Activated CD8-positive, alpha-beta memory T cell treated with anti-CD3 and anti-CD28 coated beads, Interleukin-2, amount 10 ng/mL, durations not matched to agents 7 days and 5 days (primary cell): ENCODE results near the gene SCN3B. TPM values are rescaled to one million over a fixed set of nuclear protein-coding genes. Genes with fewer than 3 reads are reported as not detected.
"Not testable (repeated sequence)": the region's sequence is repeated elsewhere in the genome, so short reads cannot be mapped to it uniquely, and the experiment has no call there.

Experiments used
- ATAC-seq: fragments of 150-1000 bp; cut with Tn5 transposase; one replicate; pipeline ENCODE4 v1.10.0; 2021; ENCODE audit warnings: moderate library complexity
- CTCF ChIA-PET: fragments of 350-600 bp; sonication (Branson Sonifier 250); formaldehyde crosslinking; loops from one replicate; lab custom pipeline; 2021; ENCODE audit warnings: antibody characterized with exemption; lab: Charles Lee
- DNase-seq: peaks from one replicate; pipeline ENCODE4 v3.0.0-alpha.2; 2020
- H3K27ac Mint-ChIP-seq: one replicate; pipeline ENCODE4 v1.8.0; 2021; ENCODE audit warnings: mild to moderate bottlenecking, mixed read lengths
- H3K27me3 Mint-ChIP-seq: one replicate; pipeline ENCODE4 v1.8.0; 2021; ENCODE audit warnings: mixed read lengths
- H3K36me3 Mint-ChIP-seq: one replicate; pipeline ENCODE4 v1.8.0; 2021; ENCODE audit warnings: mild to moderate bottlenecking, mixed read lengths
- H3K4me1 Mint-ChIP-seq: one replicate; pipeline ENCODE4 v1.8.0; 2021; ENCODE audit warnings: mixed read lengths
- H3K4me3 Mint-ChIP-seq: one replicate; pipeline ENCODE4 v1.8.0; 2021; ENCODE audit warnings: mild to moderate bottlenecking, moderate library complexity, mixed read lengths
- H3K9me3 Mint-ChIP-seq: one replicate; pipeline ENCODE4 v1.8.0; 2022; ENCODE audit warnings: low read depth, mixed read lengths
- total RNA-seq, 2 experiments: library from RNA; stranded (reverse); gene quantifications; one replicate each; pipeline ENCODE4 v1.2.3, GENCODE V29; 2021

The SCN3B gene
- total RNA-seq, 2 experiments from 2014 or later, result not detected

DNA sequence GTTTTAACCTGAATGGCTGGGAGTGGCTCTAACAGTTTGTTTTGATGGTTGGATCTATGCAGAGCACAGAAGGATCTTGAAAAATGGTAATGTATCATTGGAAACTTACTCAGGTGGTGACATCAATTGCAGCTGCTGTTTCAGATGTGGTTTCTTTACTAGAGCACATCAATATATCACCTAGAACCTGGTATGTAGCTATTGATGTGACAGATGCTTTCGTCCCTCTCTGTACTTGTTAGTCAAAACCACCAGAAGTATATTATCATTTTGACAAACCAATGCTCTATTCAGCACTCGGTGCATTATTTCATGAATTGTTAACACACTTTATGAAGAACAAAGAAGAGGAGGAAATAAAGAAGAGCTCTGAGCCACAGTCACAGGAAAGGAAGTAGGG lies 26.6 kb upstream of the SCN3B start:
- H3K9me3 Mint-ChIP-seq, result no peaks in the 10 kb centered on the region
- peaks cover 2% of the 10 kb centered on the region for H3K4me1 Mint-ChIP-seq
- no peaks in the 10 kb centered on the region for H3K36me3 Mint-ChIP-seq
- no peak for DNase-seq
- peaks cover 50% of the 10 kb centered on the region for H3K27me3 Mint-ChIP-seq
- CTCF ChIA-PET, result interaction anchor here (0.8 kb wide), 1 partner anchor 31 kb away, joined by 3 read pairs; no protein-coding TSS in a partner anchor
- H3K4me3 Mint-ChIP-seq, result no peak overlapping the region
- ATAC-seq, result no peak
- no peak overlapping the region for H3K27ac Mint-ChIP-seq

DNA sequence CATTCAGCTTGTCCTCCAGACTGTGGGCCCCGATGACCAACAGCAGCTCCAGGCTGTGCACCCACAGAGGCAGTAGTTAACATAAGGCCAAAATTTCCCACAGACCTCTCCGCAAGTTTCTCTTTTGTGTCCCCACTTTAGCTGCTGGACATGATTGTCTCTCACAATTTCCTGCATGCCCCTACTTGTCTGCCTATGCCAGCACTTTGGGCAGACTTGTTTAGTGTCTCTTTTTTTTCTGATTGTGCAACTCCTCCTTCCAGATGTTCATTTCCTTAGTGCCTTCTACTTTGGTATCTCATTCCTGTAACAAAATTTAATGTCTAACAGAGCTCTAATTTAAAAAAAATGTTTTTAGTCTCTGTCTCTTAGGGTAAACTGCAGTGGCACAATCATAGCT lies 23.8 kb upstream of the SCN3B start:
- CTCF ChIA-PET, result interaction anchor here (1.3 to 1.4 kb wide), 2 partner anchors 29 to 38 kb away, joined by 3 to 4 read pairs; no protein-coding TSS in a partner anchor
- Mint-ChIP-seq H3K9me3 (no peaks in the 10 kb centered on the region), H3K4me1 (peaks cover 2% of the 10 kb centered on the region), H3K27ac (no peak overlapping the region), H3K4me3 (no peak overlapping the region), H3K27me3 (peaks cover 38% of the 10 kb centered on the region), H3K36me3 (no peaks in the 10 kb centered on the region)
- DNase-seq (no peak), ATAC-seq (no peak)

DNA sequence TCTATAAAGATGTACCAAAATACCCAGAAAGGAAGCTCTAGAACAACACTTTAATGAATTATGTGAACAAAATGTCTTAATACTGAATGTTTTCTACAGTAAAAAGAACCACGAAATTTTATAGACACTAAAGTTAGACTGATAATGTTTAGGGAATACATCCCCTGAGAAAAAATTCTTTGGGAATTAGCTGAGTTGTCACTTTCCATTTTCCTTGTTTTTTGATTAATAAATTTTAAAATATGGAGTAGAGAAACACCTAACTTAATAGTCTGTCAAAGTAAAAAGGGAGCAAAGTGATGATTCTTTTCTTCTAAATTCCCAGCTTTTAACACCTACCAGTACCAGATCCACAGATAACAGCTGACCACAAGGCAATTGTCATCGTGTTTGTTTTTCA lies 23.1 kb upstream of the SCN3B start:
- peaks cover 32% of the 10 kb centered on the region for H3K27me3 Mint-ChIP-seq
- H3K36me3 Mint-ChIP-seq, result no peaks in the 10 kb centered on the region
- H3K27ac Mint-ChIP-seq, result no peak overlapping the region
- no peak for DNase-seq
- CTCF ChIA-PET, result interaction anchor here (0.5 to 1.4 kb wide), 4 partner anchors 30 to 340 kb away, joined by 3 to 4 read pairs (median 3); no protein-coding TSS in a partner anchor
- no peaks in the 10 kb centered on the region for H3K9me3 Mint-ChIP-seq
- H3K4me1 Mint-ChIP-seq, result peaks cover 2% of the 10 kb centered on the region
- no peak for ATAC-seq
- H3K4me3 Mint-ChIP-seq, result no peak overlapping the region

DNA sequence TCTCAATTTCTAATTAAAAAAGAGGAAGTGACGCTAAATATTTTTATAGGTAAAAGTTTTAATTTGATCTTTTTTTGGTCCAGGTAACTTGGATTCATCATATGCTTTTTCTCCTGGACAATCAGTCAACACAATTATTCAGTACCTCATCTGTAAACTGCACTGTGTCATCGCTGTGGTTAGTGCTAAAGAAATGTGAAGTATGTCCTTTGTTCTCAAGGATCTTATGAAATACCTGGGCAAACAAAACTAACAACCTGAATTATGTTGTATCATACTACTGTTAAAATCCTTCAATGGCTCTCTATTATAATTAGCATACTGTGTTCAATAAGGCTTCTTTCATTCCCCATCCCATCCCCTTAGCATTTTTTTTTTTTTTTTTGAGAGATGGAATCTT lies 19.9 kb upstream of the SCN3B start:
- H3K36me3 Mint-ChIP-seq, result no peaks in the 10 kb centered on the region
- CTCF ChIA-PET, result no interaction called here
- no peak for ATAC-seq

DNA sequence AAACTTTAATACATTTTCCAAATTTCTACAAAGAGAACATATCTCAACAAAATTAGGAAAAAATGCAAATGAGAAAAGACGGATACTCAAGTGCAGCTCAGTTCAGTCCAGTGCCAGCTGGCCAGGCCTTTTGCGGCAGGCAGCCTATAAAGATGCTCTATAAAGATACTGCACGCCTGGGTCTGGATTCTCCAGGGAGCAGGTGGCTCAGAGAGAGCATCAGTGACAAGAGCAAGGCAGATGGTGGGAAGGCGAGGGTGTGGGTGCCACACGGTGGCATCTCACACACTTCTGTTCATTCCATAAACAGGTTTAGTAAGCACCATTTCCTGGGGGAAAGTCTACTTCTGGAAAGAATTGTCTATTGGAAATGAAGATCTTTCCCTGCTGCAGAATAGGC lies 18.1 kb upstream of the SCN3B start:
- no peak overlapping the region for H3K27ac Mint-ChIP-seq
- no peaks in the 10 kb centered on the region for H3K36me3 Mint-ChIP-seq
- H3K4me1 Mint-ChIP-seq, result no peaks in the 10 kb centered on the region
- DNase-seq (no peak), ATAC-seq (no peak)
- H3K27me3 Mint-ChIP-seq, result peaks cover 17% of the 10 kb centered on the region
- no peak overlapping the region for H3K4me3 Mint-ChIP-seq
- CTCF ChIA-PET, result interaction anchor here (1.0 to 1.4 kb wide), 2 partner anchors 32 to 34 kb away, joined by 3 read pairs; no protein-coding TSS in a partner anchor
- no peaks in the 10 kb centered on the region for H3K9me3 Mint-ChIP-seq

More for the DNA sequence above, 19.9 kb upstream of the SCN3B start:
- Mint-ChIP-seq H3K27ac (no peak overlapping the region), H3K9me3 (no peaks in the 10 kb centered on the region), H3K27me3 (peaks cover 28% of the 10 kb centered on the region), H3K4me1 (no peaks in the 10 kb centered on the region), H3K4me3 (no peak overlapping the region)
- no peak for DNase-seq

DNA sequence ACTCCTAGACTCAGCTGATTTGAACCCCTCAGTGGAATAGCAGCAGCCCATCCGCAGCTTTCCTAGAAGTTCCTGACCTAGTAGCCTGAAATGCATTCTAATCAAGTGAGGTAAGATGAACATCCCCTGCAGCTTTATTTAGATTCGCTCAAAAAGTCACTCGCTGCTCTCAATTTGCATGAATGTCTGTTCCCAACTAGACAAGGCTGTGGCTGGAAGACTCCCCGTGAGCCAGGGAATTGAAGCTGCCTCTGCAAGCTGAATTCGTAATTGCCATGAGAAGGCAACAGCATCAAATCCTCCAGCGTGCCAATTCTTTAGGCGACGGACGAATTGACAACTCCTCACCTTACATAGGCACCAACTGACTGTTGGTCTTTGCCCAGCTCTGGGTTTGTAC lies 17.1 kb upstream of the SCN3B start:
- CTCF ChIA-PET, result interaction anchor here (1.0 to 1.7 kb wide), 3 partner anchors 31 to 40 kb away, joined by 3 to 4 read pairs (median 3); no protein-coding TSS in a partner anchor
- Mint-ChIP-seq H3K36me3 (no peaks in the 10 kb centered on the region), H3K9me3 (no peaks in the 10 kb centered on the region), H3K4me3 (no peak overlapping the region), H3K27ac (no peak overlapping the region), H3K4me1 (no peaks in the 10 kb centered on the region), H3K27me3 (peaks cover 18% of the 10 kb centered on the region)
- no peak for DNase-seq
- no peak for ATAC-seq

DNA sequence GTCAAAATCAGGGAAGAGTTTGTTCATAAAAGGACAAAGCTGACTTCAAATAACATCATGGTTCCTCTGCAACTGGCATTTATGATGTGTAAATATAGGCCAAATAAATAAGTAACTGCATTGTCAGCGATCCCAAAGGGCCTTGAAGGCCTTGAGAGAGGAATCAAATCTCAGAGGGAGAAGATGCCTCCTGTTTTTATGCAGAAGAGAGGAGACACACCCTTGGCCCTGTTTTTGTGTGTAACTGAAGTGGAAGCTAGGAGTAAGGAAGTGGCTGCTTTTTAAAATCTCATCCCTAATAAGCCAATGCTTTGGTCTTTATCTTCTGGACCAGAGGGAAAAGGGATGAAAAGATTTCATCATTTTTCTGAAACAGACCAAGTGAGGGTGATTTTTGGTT lies 15.7 kb upstream of the SCN3B start:
- H3K27ac Mint-ChIP-seq, result no peak overlapping the region
- ATAC-seq (no peak), DNase-seq (no peak)
- CTCF ChIA-PET, result no interaction called here
- H3K27me3 Mint-ChIP-seq, result peaks cover 17% of the 10 kb centered on the region
- H3K9me3 Mint-ChIP-seq, result no peaks in the 10 kb centered on the region
- no peaks in the 10 kb centered on the region for H3K36me3 Mint-ChIP-seq
- no peaks in the 10 kb centered on the region for H3K4me1 Mint-ChIP-seq
- H3K4me3 Mint-ChIP-seq, result no peak overlapping the region

DNA sequence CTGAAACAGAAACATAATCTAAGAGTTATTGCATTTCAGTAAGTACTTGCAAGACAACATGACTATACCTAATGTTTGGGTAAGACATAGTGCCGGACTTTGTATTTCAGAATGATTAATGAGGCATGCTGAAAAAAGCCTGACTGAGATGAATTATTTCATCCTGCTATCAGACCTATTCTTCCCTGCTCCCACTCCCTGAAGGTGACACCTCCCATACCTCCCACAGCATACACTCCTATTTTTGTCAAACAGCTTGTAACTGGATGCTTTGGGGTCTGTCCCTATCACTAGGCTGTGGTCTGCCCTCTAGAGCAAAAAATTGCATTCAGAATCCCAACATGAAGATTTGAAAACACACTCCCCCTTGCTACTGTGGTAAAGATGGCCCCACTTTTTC lies 10.9 kb upstream of the SCN3B start:
- Mint-ChIP-seq H3K27me3 (peaks cover 15% of the 10 kb centered on the region), H3K36me3 (no peaks in the 10 kb centered on the region), H3K9me3 (peaks cover 5% of the 10 kb centered on the region), H3K4me3 (no peak overlapping the region), H3K4me1 (peaks cover 2% of the 10 kb centered on the region), H3K27ac (no peak overlapping the region)
- CTCF ChIA-PET, result no interaction called here
- ATAC-seq (no peak), DNase-seq (no peak)

DNA sequence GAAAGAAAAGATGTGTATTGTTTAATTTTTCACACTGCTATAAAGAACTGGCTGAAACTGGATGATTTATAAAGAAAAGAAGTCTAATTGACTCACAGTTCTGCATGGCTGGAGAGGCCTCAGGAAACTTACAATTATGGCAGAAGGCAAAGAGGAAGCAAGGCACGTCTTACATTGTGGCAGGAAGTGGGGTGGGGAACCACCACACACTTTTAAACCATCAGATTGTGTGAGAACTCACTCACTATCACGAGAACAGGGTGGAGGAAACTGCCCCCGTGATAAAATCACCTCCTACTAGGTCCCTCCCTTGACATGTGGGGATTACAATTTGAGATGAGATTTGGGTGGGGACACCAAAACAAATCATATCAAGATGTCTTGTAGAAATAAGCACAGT lies 5.5 kb upstream of the SCN3B start:
- H3K27ac Mint-ChIP-seq, CTCF ChIA-PET, H3K36me3 Mint-ChIP-seq, H3K4me3 Mint-ChIP-seq: not testable (repeated sequence)
- peaks cover 19% of the 10 kb centered on the region for H3K4me1 Mint-ChIP-seq
- peaks cover 14% of the 10 kb centered on the region for H3K9me3 Mint-ChIP-seq
- ATAC-seq (peak; percentile 78), DNase-seq (peak; percentile 79)
- H3K27me3 Mint-ChIP-seq, result peaks cover 14% of the 10 kb centered on the region

DNA sequence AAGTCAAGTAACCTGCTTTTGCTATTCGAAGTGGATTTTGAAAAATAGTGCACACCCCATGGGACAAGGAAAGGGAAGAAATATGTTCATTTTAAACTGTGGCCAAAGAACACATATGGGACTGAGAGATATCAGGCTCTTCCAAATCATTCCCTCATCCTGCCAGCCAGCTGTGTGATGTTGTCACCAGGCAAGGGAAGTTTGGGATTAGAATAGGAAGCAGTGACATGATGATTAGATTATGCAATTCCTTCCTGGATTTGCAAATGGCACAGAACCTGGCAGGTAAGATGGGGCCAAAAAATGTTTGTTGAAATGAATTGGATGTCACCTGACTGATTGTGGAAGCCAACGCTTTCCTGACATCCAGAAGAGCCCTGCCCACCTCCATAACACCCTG lies 4.9 kb upstream of the SCN3B start:
- CTCF ChIA-PET, result no interaction called here
- Mint-ChIP-seq H3K27ac (no peak overlapping the region), H3K9me3 (peaks cover 14% of the 10 kb centered on the region), H3K4me1 (peaks cover 21% of the 10 kb centered on the region), H3K27me3 (peaks cover 18% of the 10 kb centered on the region), H3K4me3 (no peak overlapping the region), H3K36me3 (peaks cover 9% of the 10 kb centered on the region)
- ATAC-seq, result no peak
- no peak for DNase-seq

DNA sequence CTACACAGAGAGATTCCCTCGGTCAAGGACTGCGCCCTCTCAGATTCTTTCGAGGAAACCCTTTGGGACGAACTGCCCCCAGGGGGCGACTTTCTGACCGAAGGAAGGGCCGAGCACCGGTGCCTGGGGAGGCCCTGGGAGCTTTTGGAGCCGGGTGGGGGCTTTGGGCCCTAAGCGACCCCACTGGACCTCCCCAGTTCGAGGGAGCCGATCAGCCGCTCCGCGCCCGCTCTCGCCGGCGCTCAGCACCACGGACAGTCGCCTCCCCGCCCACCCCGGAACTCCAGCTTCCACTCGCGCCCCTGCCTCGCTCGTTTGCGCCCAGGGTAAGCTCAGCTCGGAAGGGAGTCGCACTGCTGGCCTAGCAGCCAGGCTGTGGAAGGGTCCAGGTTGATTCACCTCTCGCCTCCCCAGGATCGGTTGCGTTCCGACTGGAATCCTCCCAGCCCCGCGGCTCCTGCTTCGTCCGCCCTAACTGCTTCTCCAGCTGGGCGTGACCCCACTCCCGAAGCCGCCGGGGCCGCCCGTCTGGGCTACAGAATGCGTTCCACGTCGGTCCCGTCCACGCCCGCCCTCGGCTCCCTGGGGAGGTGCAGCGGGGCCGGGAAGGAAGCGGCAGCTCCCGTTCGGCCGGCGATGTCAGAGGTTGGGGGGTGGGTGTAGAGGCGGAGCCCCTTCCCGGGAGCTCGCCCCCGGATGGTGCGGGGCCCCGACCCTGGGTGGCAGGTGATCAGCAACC lies 428 bp downstream of the SCN3B start:
- ATAC-seq, result peak; percentile 82
- CTCF ChIA-PET, result interaction anchor here (0.6 to 1.0 kb wide), 3 partner anchors 14 to 102 kb away, joined by 3 to 5 read pairs (median 3); no protein-coding TSS in a partner anchor
- DNase-seq, result peak; percentile 45

DNA sequence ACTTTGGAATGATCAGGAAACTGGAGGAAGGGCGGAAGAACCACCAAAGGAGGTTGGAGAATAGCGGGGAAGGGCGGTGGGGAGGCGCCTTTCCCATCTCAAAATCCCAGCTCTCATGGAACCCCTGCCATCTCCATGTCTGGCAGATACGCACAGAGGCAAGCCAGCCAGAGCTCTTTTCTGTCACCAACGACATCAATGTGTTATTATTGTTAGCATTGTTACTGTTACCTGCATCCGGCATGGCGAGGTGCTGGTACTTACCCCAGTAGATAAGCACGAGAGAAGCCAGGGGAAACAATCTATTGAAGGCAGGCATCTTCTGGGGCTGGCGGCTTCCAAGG lies 969 bp downstream of the SCN3B start:
- Mint-ChIP-seq H3K9me3 (no peaks in the 10 kb centered on the region), H3K4me3 (no peak overlapping the region), H3K36me3 (peaks cover under 1% of the 10 kb centered on the region), H3K27me3 (peaks cover 47% of the 10 kb centered on the region), H3K27ac (no peak overlapping the region), H3K4me1 (peaks cover 5% of the 10 kb centered on the region)
- DNase-seq (no peak), ATAC-seq (no peak)
- CTCF ChIA-PET, result interaction anchor here (1.0 kb wide), 1 partner anchor 13 kb away, joined by 5 read pairs; no protein-coding TSS in a partner anchor

More for the DNA sequence above, 428 bp downstream of the SCN3B start:
- Mint-ChIP-seq H3K9me3 (peaks cover 4% of the 10 kb centered on the region), H3K36me3 (peaks cover 6% of the 10 kb centered on the region), H3K4me3 (peak overlapping the region; percentile 60), H3K4me1 (peaks cover 8% of the 10 kb centered on the region), H3K27me3 (peaks cover 47% of the 10 kb centered on the region), H3K27ac (no peak overlapping the region)

DNA sequence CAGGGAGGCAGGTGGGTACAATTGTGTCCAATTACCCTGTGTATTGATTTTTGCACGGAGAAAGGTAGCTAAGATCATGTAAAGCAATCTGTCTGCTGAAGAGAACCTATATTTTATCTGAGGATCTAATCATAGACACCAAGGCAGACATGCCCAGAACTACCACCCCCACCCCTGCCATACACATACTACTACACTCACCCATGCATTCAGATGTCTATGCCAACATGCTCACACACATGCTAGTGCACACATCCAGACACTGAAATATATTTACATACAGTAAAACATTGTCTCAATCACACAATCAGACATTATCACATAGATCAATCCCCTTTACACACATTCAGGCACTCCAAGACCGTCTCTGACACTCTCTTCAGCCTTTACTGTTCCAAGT lies 1.8 kb downstream of the SCN3B start:
- no peaks in the 10 kb centered on the region for H3K36me3 Mint-ChIP-seq
- CTCF ChIA-PET, result interaction anchor here (0.8 kb wide), 1 partner anchor 55 kb away, joined by 4 read pairs; no protein-coding TSS in a partner anchor
- DNase-seq (no peak), ATAC-seq (no peak)
- no peaks in the 10 kb centered on the region for H3K9me3 Mint-ChIP-seq
- no peak overlapping the region for H3K4me3 Mint-ChIP-seq
- H3K27me3 Mint-ChIP-seq, result peaks cover 47% of the 10 kb centered on the region
- no peak overlapping the region for H3K27ac Mint-ChIP-seq
- H3K4me1 Mint-ChIP-seq, result peaks cover 5% of the 10 kb centered on the region

DNA sequence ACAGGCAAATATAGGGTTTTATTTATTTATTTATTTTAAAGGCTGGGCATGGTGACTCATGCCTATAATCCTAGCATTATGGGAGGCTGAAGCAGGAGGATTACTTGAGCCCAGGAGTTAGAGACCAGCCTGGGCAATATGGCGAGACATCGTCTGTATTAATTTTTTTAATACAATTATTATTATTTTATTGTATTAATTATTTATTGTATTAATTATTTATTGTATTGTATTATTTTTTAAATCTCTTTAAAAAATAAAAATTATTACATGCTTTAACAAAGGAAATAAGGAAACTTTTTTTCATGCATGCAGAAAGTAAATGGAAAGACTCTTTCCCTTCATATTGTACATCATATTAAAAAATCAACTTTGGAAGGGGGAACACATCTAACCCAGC lies 3.5 kb downstream of the SCN3B start:
- no peak for DNase-seq
- Mint-ChIP-seq H3K27ac (no peak overlapping the region), H3K9me3 (no peaks in the 10 kb centered on the region), H3K27me3 (peaks cover 49% of the 10 kb centered on the region), H3K4me1 (peaks cover 5% of the 10 kb centered on the region), H3K36me3 (no peaks in the 10 kb centered on the region), H3K4me3 (no peak overlapping the region)
- no peak for ATAC-seq
- CTCF ChIA-PET, result interaction anchor here (1.8 kb wide), 1 partner anchor 60 kb away, joined by 6 read pairs; no protein-coding TSS in a partner anchor
